NCI-H345 treated with DMSO at 0.1 percent for 48 hours (cell line): ENCODE data around the gene TYW5.
A peak's percentile ranks its signal among the peaks of the same experiment; 100 is the strongest.
"Not testable (repeated sequence)": the region's sequence is repeated elsewhere in the genome, so short reads cannot be mapped to it uniquely, and the experiment has no call there.

Source experiments
- DNase-seq: peaks from one replicate; lab custom pipeline; 2025; ENCODE audit not compliant: unreplicated experiment; lab: John Stamatoyannopoulos, UW

The TYW5 gene

GRCh38 chr2:199923924-199924323, 31.4 kb downstream of the TYW5 start:
- no peak for DNase-seq

GRCh38 chr2:199922856-199923255, 32.4 kb downstream of the TYW5 start:
- DNase-seq = no peak

- no peak for DNase-seq
These were observed 38.3 kb downstream of the TYW5 start for GRCh38 chr2:199916980-199917379.

DNA sequence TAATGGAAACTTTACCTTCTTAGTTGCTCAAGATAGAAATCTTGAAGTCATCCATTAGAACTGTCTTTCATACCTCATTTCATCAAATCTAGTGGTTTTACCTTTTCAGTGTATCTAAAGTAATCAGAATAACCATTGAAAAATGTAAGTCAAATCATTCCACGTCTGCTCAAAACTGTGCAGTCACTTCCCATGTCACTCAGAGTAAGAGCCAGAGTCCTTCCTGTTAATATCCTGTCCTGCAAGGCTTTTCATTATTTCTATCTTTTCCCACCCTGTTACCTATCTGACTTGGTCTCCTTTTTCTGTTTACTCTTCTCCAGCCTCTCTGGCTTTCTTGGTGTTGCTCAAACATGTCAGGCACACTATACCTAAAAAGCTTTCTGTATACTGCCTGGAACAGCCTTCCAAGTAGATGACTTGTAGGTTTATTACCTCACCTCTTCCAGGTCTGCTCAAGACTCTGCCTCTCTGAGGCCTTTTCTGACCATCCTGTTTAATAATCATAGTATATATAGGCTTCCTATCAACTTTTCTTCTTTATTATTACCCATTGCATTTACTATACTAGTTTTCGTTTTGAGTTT, 40.8 kb downstream of the TYW5 start:
- no peak for DNase-seq

GRCh38 chr2:199912553-199913114, 42.7 kb downstream of the TYW5 start:
- not testable (repeated sequence) for DNase-seq

DNA sequence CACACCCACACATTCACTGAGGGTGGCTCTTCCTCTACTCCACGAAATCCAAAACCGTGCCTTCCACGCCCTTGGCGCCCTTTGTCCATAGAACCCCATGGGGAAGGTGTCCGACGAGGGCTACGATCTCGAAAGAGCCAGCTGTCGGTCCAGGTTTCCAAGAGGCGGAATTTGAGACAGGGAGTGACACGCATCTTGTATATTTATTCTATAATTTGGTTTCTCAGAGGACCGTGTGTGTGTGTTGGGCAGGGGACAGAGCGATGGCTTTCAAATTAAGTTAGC, 43.5 kb downstream of the TYW5 start:
- DNase-seq = no peak

GRCh38 chr2:199911052-199911876, 44.0 kb downstream of the TYW5 start, which contains the start of gene C2orf69:
Gene C2orf69, plus strand, starts transcription at chr2:199911293. Its CDS starts 146 bp downstream, at chr2:199911439.
- peak; percentile 97 for DNase-seq

DNA sequence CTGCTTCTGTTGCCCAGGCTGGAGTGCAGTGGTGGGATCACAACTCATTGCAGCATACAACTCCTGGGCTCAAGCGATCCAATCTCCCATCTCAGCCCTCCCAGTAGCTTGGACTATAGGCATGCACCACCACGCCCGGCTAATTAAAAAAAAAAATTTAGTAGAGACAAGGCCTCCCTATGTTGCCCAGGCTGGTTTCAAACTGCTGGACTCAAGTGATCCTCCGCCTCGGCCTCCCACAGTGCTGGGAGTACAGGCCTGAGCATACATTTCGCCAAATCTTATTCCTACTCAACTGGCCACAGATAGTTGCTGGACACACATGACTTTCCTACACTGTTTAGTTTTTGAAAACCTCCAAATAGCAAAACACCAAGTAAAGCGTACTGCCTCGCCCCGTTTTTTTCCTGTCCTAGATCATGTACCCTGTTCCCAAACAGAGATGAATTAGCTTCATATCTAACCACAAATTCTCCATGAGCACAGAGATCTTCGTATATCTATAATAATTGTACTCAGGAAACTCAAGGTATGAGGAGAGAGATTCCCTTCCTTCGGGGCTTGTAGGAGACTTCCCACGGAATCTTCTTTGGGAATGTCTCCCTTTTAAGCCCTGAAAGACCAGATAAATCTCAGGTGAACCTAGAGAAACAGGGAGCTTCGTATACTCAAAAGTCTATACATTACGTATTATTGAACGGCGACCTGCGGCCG, 44.8 kb downstream of the TYW5 start:
- DNase-seq = no peak

GRCh38 chr2:199907008-199907714, 48.1 kb downstream of the TYW5 start:
- no peak for DNase-seq

DNA sequence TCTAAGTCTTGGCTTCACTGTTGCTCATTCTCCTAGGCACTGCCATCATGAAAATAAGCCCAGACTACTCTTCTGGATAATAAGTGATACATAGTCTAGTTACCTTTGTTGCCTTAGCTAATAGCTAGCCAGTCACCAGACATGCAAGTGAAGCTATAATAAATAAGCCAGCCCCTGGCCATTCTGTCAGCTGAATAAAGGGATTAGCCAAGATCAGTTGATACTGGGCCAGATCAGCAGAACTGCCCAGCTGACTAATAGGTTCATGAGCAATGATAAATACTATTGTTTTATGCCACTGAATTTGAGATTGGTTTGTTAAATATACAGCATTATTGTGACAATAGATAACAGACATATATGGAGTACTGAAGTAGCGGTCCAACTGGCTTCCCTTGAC, 52.2 kb downstream of the TYW5 start:
- DNase-seq = no peak

GRCh38 chr2:199902486-199903110, 52.7 kb downstream of the TYW5 start:
- no peak for DNase-seq

- no peak for DNase-seq
These were observed 53.3 kb downstream of the TYW5 start for GRCh38 chr2:199901942-199902341.

- DNase-seq = no peak
These were observed 58.7 kb downstream of the TYW5 start for GRCh38 chr2:199896617-199897016.

- no peak for DNase-seq
These were observed 59.9 kb downstream of the TYW5 start for GRCh38 chr2:199895406-199895805.

DNA sequence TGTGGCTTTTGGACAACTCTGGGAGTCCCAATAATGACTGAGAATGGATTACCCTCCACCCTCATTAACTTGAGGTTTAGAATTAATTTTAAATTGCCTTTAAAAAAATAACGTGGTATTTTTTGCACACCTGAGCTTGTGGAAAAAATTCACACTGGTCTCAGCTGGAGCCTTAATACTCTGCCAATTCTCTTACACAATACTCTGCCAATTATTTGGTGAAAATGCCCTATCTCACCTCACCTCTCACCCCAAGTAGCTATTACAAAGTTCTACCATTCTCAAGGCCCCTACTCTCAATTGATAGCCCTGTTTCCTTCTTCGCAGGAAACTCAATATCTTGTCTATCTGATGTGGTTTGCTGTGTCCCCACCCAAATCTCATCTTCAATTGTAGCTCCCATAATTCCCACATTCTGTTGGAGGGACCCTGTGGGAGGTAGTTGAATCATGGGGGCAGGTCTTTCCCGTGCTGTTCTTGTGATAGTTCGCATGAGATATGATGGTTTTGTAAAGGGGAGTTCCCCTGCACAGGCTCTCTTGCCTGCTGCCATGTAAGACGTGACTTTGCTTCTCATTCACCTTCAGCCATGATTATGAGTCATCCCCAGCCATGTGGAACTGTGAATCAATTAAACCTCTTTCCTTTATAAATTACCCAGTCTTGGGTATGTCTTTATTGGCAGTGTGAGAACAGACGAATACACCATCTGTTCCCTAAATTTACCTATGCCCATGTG, 71.6 kb downstream of the TYW5 start:
- no peak for DNase-seq

DNA sequence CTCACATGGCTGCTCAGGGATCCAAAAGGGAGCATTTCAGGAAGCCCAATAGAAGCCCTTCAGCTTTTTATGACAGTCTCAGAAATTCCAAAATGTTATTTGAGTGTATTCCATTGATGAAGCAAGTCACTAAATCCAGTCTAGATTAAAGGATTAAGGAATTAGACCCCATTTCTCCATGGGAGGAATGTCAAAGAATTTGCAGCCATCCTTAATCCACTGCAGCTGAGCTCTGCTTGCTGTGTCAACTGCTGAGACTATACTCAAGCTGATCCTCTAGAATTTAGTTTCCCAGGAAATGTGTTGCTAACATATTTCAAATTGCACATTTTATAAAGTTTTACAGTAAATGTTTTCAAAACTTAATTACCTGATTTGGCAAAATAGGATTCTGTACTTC, 72.6 kb downstream of the TYW5 start:
- no peak for DNase-seq
